Uterus (tissue), 4 donors: ENCODE measurements around the gene METTL18. TPM values are rescaled to one million over a fixed set of nuclear protein-coding genes. Genes with fewer than 3 reads are reported as not detected.

Experiments used
- DNase-seq, 2 donors: peaks; one replicate each; pipeline ENCODE4 v3.0.0-alpha.2; 2019 to 2020
- H3K27ac ChIP-seq, 2 donors: fragments of 200-600 bp; sonication (generic); 1 replicate in 1 of 2; 2 replicates in 1 of 2; pipeline ENCODE4 v1.5.1; 2016 to 2018
- H3K27me3 ChIP-seq, 2 donors: fragments of 200-600 bp; sonication (generic); one replicate each; pipeline ENCODE4 v1.5.1; 2018 to 2019; ENCODE audit warnings: control low read depth in 1 of 2
- H3K36me3 ChIP-seq, 2 donors: fragments of 200-600 bp; sonication (generic); one replicate each; pipeline ENCODE4 v1.5.1; 2019; ENCODE audit warnings: control low read depth in 1 of 2
- H3K4me1 ChIP-seq, 2 donors: fragments of 200-600 bp; sonication (generic); one replicate each; pipeline ENCODE4 v1.5.1; 2018 to 2019; ENCODE audit warnings: control low read depth in 1 of 2
- H3K4me3 ChIP-seq, 2 donors: fragments of 200-600 bp; sonication (generic); 1 replicate in 1 of 2; 2 replicates in 1 of 2; pipeline ENCODE4 v1.5.1; 2018 to 2019; ENCODE audit warnings: mild to moderate bottlenecking in 1 of 2
- H3K9me3 ChIP-seq, 2 donors: fragments of 200-600 bp; sonication (generic); one replicate each; pipeline ENCODE4 v1.5.1; 2019; ENCODE audit warnings: control low read depth in 1 of 2
- CTCF ChIP-seq, 4 experiments: fragments of 200-600 bp in 2 of 4; fragments of 450-650 bp in 2 of 4; sonication (generic) in 2 of 4; IDR thresholded peaks; one replicate each; pipeline ENCODE4 v1.5.1; 2016 to 2019; ENCODE audit warnings: antibody characterized with exemption in 4 of 4, mild to moderate bottlenecking in 2 of 4, moderate library complexity in 1 of 4
- POLR2A ChIP-seq, 2 donors: fragments of 450-650 bp; IDR thresholded peaks; one replicate each; pipeline ENCODE4 v1.6.1; 2016; ENCODE audit warnings: antibody characterized with exemption in 2 of 2, mild to moderate bottlenecking in 1 of 2, moderate library complexity in 1 of 2
- intact Hi-C: fragments of 100-400 bp; cut with DNase I; formaldehyde crosslinking; loops from one replicate; pipeline ENCODE4 v1.15.1; 2023; ENCODE audit warnings: low total_unique reads
- total RNA-seq, 4 donors: library from RNA; depleted of rRNA in 3 of 4; stranded (reverse); fragments of >200 nt in 3 of 4; gene quantifications; one replicate each; pipeline versions ENCODE4 v1.1.0 to v1.2.4, GENCODE V29; 2014 to 2023
- donor health status: DM: yes; HTN: yes; CAD: no.

Gene METTL18
- total RNA-seq, 4 donors from 2014 or later: 1.0 to 14.7 (median 10.2) TPM

DNA sequence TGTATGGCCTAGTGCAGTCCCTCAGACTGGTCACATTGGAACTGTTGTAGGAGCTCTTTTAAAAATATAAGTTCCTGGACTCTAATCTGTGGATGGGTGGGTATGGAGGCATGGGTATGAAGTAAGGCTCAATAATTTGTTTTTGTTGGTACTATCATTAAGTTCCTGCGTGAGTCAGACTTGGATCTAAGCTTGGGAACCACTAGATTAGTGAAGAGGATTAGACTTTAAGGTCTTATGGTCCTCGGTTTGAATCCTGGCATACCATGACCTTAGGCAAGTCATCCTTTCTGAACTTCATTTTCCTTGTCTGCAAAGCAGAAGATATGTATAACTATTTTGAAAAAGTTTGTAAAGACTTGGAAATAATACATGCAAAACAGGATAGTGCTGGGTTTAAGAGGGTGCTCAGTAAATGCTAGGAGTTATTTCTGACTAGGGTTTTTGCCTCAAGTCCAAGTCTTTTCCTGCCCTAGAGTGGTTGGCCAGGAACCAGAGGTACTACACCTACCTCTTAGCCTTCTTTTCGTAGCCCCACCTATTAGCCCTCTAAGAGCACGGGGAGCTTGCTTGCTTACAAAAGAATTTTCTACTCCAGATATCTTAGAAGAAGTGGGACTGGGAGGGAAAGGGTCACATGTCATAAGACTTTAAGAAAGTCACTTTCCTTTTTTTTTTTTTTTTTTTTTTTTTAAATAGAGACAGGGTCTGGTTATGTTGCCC is 38.6 kb upstream of the METTL18 start:
- Histone ChIP-seq H3K4me3 (no peak overlapping the region), H3K36me3 (no peaks in the 10 kb centered on the region), H3K27me3 (no peaks in the 10 kb centered on the region), H3K27ac (no peak overlapping the region), H3K4me1 (no peaks in the 10 kb centered on the region), H3K9me3 (no peaks in the 10 kb centered on the region)
- TF ChIP-seq POLR2A (IDR thresholded peaks at IDR 0.05) (no peak), CTCF (IDR thresholded peaks at IDR 0.05) (no peak)
- intact Hi-C loops: no loop called here
- no peak for DNase-seq

- no peaks in the 10 kb centered on the region for H3K36me3 ChIP-seq
- DNase-seq: no peak
- no peaks in the 10 kb centered on the region for H3K4me1 ChIP-seq
- no peak overlapping the region for H3K27ac ChIP-seq
- no peaks in the 10 kb centered on the region for H3K27me3 ChIP-seq
- H3K4me3 ChIP-seq: no peak overlapping the region
- no peaks in the 10 kb centered on the region for H3K9me3 ChIP-seq
- intact Hi-C loops: no loop called here
- TF ChIP-seq POLR2A (IDR thresholded peaks at IDR 0.05) (no peak), CTCF (IDR thresholded peaks at IDR 0.05) (no peak)
These were observed 35.0 kb upstream of the METTL18 start for GRCh38 chr1:169829671-169830070.

- no peak overlapping the region for H3K4me3 ChIP-seq
- H3K27ac ChIP-seq: no peak overlapping the region
- DNase-seq: no peak
- H3K9me3 ChIP-seq: no peaks in the 10 kb centered on the region
- intact Hi-C loops: no loop called here
- H3K27me3 ChIP-seq: no peaks in the 10 kb centered on the region
- TF ChIP-seq POLR2A (IDR thresholded peaks at IDR 0.05) (no peak), CTCF (IDR thresholded peaks at IDR 0.05) (no peak)
- no peaks in the 10 kb centered on the region for H3K36me3 ChIP-seq
- no peaks in the 10 kb centered on the region for H3K4me1 ChIP-seq
These were observed 29.4 kb upstream of the METTL18 start for GRCh38 chr1:169824153-169824552.

DNA sequence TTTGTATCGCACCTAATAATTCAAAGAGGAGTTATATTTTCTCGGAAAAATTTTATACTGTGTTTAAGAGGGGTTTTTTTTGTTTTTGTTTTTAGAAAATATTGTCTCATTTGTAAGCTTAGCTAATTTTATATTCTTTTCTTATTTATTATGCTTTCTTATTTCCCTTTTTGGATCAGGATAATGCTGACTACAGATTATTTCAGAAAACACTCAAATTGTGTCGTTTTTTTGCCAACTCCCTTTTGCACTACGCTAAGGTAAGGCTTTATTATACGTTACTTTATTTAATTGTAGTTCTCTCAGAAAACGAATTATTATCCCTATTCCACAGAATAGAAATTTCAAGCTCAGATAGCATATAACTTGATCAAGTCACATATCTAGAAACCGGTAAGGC is 26.8 kb upstream of the METTL18 start:
- no peaks in the 10 kb centered on the region for H3K27me3 ChIP-seq
- no peaks in the 10 kb centered on the region for H3K9me3 ChIP-seq
- intact Hi-C loops: no loop called here
- no peak overlapping the region for H3K4me3 ChIP-seq
- H3K27ac ChIP-seq: no peak overlapping the region
- H3K36me3 ChIP-seq: no peaks in the 10 kb centered on the region
- no peak for TF ChIP-seq POLR2A (IDR thresholded peaks at IDR 0.05)
- TF ChIP-seq CTCF (IDR thresholded peaks at IDR 0.05): no peak
- H3K4me1 ChIP-seq: no peaks in the 10 kb centered on the region
- no peak for DNase-seq

DNA sequence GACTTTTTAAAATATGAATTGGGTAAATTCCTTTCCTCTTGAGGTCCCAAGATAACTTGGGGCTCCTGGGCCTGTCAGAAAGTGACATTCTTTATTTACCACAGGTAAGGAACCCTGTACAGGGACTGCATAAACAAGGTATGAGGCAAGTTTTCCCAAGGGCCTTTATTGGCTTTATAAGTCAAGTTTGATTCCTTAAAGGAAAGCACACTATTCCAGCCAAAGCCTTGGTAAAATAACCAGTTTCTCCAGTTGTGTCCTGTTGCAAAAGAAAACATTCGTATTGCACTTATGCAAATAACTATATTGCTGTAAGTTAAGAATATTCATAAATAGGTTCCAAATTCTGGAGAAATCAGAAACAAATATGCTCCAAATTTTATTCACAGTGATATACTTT is 21.9 kb upstream of the METTL18 start:
- Histone ChIP-seq H3K27ac (no peak overlapping the region), H3K4me3 (no peak overlapping the region), H3K9me3 (no peaks in the 10 kb centered on the region), H3K4me1 (no peaks in the 10 kb centered on the region), H3K27me3 (no peaks in the 10 kb centered on the region), H3K36me3 (no peaks in the 10 kb centered on the region)
- DNase-seq: no peak
- TF ChIP-seq POLR2A (IDR thresholded peaks at IDR 0.05) (no peak), CTCF (IDR thresholded peaks at IDR 0.05) (no peak)
- intact Hi-C loops: no loop called here
